SH-SY5Y (cell line): ENCODE data around the gene PELI1.

Experiments used
- GATA2 ChIP-seq: IDR thresholded peaks from 2 replicates; pipeline ENCODE4 v1.6.1; 2011; ENCODE audit warnings: mild to moderate bottlenecking, low read depth, low read length
- GATA3 ChIP-seq: IDR thresholded peaks from 2 replicates; pipeline ENCODE4 v1.6.1; 2011; ENCODE audit warnings: low read depth, mild to moderate bottlenecking, low read length, moderate library complexity

DNA sequence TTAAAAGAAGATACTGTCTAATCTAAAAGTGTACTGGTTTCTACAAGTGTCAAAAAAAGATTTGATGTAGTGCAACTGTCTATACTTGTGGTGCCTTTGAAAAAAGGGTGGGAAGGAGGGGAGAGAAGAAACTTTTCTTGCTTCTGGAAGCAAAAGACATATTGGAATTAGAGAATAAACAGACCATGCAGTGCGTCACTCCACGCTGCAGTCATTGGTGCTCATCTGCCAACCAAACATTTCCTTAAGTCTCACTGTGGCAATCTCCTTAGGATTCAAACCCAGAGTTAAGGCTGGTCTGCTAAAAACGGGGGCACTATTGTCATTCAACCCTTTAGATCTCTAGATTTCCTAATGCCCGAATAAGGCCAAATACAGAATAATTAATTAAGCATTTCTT, 50.9 kb downstream of the PELI1 start:
- no peak for TF ChIP-seq GATA3
- no peak for TF ChIP-seq GATA2
